ENCODE data around the gene SLFN13.

The SLFN13 gene, protein sequence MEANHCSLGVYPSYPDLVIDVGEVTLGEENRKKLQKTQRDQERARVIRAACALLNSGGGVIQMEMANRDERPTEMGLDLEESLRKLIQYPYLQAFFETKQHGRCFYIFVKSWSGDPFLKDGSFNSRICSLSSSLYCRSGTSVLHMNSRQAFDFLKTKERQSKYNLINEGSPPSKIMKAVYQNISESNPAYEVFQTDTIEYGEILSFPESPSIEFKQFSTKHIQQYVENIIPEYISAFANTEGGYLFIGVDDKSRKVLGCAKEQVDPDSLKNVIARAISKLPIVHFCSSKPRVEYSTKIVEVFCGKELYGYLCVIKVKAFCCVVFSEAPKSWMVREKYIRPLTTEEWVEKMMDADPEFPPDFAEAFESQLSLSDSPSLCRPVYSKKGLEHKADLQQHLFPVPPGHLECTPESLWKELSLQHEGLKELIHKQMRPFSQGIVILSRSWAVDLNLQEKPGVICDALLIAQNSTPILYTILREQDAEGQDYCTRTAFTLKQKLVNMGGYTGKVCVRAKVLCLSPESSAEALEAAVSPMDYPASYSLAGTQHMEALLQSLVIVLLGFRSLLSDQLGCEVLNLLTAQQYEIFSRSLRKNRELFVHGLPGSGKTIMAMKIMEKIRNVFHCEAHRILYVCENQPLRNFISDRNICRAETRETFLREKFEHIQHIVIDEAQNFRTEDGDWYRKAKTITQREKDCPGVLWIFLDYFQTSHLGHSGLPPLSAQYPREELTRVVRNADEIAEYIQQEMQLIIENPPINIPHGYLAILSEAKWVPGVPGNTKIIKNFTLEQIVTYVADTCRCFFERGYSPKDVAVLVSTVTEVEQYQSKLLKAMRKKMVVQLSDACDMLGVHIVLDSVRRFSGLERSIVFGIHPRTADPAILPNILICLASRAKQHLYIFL
- long read RNA-seq, full-length matches to known transcripts, result 89 of 171 reads
- long read RNA-seq, partial matches to known transcripts, result 13 of 171 reads
- long read RNA-seq, other reads (novel, unspliced or antisense), result 69 of 171 reads

DNA sequence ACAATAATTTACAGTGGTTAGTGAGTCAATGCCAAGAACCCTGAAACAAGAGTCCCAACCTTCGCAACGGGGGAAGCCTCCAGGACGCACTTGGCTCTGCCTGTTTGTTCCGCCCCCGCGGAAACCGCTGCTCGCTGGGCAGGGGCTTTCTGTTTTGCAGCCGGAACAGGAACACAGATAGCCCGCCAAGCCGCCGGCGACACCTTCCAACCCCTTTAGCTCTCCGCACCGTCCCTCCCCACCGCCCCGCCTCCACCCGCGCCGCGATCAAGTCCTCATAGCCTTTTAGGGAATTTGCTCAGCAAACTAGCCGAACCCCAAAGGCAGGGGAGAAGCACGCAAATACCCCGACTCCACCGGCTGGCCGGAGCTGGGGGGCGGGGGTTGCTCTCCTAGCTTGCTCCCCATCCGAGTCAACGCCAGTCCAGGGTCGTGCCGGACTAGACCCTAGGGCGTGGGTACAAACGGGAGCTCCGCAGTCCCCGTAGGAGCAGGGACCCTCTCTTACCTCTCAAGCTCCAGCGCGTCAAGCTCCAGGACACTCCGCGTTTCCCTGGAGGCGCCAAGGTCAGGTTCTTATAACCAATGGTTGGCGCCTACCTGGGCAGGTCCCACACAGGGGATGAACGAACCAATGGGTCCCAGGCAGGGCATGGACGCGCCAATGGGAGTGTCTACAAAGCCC is at the start of gene SLFN13:
Gene SLFN13, minus strand, starts transcription at position 553 of the 685 bp plus-strand sequence. CDS start 3,086 bp downstream, outside the sequence.
- peak within 1 kb of the TSS; percentile 56 for H3K4me3 ChIP-seq (replicated peaks; ENCODE audit: insufficient read depth, low read length)
- TF ChIP-seq, protein P1, sequence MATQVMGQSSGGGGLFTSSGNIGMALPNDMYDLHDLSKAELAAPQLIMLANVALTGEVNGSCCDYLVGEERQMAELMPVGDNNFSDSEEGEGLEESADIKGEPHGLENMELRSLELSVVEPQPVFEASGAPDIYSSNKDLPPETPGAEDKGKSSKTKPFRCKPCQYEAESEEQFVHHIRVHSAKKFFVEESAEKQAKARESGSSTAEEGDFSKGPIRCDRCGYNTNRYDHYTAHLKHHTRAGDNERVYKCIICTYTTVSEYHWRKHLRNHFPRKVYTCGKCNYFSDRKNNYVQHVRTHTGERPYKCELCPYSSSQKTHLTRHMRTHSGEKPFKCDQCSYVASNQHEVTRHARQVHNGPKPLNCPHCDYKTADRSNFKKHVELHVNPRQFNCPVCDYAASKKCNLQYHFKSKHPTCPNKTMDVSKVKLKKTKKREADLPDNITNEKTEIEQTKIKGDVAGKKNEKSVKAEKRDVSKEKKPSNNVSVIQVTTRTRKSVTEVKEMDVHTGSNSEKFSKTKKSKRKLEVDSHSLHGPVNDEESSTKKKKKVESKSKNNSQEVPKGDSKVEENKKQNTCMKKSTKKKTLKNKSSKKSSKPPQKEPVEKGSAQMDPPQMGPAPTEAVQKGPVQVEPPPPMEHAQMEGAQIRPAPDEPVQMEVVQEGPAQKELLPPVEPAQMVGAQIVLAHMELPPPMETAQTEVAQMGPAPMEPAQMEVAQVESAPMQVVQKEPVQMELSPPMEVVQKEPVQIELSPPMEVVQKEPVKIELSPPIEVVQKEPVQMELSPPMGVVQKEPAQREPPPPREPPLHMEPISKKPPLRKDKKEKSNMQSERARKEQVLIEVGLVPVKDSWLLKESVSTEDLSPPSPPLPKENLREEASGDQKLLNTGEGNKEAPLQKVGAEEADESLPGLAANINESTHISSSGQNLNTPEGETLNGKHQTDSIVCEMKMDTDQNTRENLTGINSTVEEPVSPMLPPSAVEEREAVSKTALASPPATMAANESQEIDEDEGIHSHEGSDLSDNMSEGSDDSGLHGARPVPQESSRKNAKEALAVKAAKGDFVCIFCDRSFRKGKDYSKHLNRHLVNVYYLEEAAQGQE (IDR thresholded peaks at IDR 0.05; ENCODE audit: insufficient replicate concordance, low read depth), result no peak
- TF ChIP-seq GABPA (IDR thresholded peaks at IDR 0.05; ENCODE audit: low read depth), result peak; percentile 77
- TF ChIP-seq, protein P2, sequence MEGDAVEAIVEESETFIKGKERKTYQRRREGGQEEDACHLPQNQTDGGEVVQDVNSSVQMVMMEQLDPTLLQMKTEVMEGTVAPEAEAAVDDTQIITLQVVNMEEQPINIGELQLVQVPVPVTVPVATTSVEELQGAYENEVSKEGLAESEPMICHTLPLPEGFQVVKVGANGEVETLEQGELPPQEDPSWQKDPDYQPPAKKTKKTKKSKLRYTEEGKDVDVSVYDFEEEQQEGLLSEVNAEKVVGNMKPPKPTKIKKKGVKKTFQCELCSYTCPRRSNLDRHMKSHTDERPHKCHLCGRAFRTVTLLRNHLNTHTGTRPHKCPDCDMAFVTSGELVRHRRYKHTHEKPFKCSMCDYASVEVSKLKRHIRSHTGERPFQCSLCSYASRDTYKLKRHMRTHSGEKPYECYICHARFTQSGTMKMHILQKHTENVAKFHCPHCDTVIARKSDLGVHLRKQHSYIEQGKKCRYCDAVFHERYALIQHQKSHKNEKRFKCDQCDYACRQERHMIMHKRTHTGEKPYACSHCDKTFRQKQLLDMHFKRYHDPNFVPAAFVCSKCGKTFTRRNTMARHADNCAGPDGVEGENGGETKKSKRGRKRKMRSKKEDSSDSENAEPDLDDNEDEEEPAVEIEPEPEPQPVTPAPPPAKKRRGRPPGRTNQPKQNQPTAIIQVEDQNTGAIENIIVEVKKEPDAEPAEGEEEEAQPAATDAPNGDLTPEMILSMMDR (IDR thresholded peaks at IDR 0.05; ENCODE audit: insufficient read depth, low read length), result no peak
- TF ChIP-seq SPI1 (IDR thresholded peaks at IDR 0.05; ENCODE audit: borderline replicate concordance, low read depth), result peak; percentile 42; the same call in 1 of the 2 replicates
- peak; percentile 84 for TF ChIP-seq POLR2AphosphoS5 (IDR thresholded peaks at IDR 0.05; ENCODE audit: low read depth)
- DNase-seq (ENCODE audit: low read depth in 1 of 2, low spot score in 1 of 2), result peak; percentile 85 to 96
- H3K27ac ChIP-seq (replicated peaks), result peak within 1 kb of the TSS; percentile 97
- H3K27me3 ChIP-seq (ENCODE audit: insufficient read depth, poor library complexity, severe bottlenecking), result no peaks in the 10 kb centered on the region

DNA sequence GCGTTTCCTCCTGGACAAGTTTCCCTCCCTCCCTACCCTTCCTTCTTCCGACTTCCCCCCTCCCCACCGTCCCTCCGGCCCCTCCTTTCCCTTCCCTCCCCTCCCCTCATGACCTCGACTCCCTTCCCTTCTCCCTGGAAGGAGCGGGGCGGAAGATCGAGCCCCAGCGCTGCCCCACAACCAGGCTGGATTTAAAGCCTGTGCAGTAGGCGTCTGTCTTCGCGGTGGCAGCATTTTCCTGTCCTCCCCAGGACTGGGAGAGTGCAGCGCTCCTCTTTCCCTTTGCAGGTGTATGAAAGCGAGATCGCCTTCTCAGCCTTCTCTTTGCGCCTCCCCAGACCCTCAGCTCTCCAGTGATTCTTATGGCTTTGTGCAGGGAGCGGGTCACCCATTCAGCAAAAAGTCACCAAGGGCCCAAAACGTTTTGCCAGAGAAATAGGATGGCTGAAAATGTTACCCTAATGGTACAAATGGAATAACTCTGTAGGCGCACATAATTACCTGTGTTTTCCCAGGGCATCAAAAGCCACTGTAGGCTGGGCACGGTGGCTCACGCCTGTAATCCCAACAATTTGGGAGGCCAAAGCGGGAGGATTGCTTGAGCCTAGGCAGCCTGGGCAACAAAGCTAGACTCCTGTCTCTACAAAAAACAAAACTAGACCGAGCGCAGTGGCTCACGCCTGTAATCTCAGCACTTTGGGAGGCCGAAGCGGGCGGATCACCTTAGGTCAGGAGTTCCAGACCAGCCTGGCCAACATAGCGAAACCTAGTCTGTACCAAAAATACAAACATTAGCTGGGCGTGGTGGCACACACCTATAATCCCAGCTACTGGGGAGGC is 48.1 kb upstream of the SLFN13 start:
- no peaks in the 10 kb centered on the region for H3K27me3 ChIP-seq (ENCODE audit: insufficient read depth, poor library complexity, severe bottlenecking)
- DNase-seq (ENCODE audit: low read depth in 1 of 2, low spot score in 1 of 2), result no peak
- no peak for TF ChIP-seq POLR2AphosphoS5 (IDR thresholded peaks at IDR 0.05; ENCODE audit: low read depth)
- TF ChIP-seq, protein P2 (IDR thresholded peaks at IDR 0.05; ENCODE audit: insufficient read depth, low read length), result no peak
- H3K27ac ChIP-seq (replicated peaks), result no peak overlapping the region
- no peak overlapping the region for H3K4me3 ChIP-seq (replicated peaks; ENCODE audit: insufficient read depth, low read length)

DNA sequence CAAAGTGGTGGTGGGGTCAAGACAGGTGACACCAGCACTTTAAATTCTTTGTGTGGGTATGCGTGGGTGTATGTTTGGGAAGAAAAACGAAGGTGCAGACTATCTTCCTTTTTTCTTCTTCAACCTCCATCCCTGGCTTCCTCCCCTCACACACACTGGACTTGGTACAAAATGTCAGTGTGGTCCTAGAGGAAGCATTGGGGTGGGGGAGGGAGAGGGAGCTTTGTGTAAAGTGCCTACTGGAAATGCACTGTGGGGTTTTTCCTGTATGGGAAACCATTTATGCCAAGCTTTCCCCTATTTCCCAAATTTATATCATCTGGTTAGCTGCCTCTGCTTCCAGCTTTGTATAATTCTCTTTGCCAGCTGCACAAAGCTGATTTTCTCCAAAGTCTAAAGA is 44.5 kb upstream of the SLFN13 start:
- no peak for DNase-seq (ENCODE audit: low read depth in 1 of 2, low spot score in 1 of 2)
- Histone ChIP-seq H3K4me3 (replicated peaks; ENCODE audit: insufficient read depth, low read length) (no peak overlapping the region), H3K27me3 (ENCODE audit: insufficient read depth, poor library complexity, severe bottlenecking) (no peaks in the 10 kb centered on the region), H3K27ac (replicated peaks) (no peak overlapping the region)
- TF ChIP-seq, protein P2 (IDR thresholded peaks at IDR 0.05; ENCODE audit: insufficient read depth, low read length), result no peak
